ENCODE measurements around the gene LENG9. TPM values are rescaled to one million over a fixed set of nuclear protein-coding genes. Genes with fewer than 3 reads are reported as not detected.

Gene LENG9
- total and polyA plus RNA-seq, 3 donors from 2014 or later, result 1.9 to 5.8 (median 5.6) TPM

GRCh38 chr19:54429176-54429495 lies 34.4 kb downstream of the LENG9 start:
- intact Hi-C loops (cut with DNase I; ENCODE audit: low total_unique reads), result no loop called here

GRCh38 chr19:54428323-54429175 lies 35.0 kb downstream of the LENG9 start:
- H3K9me3 ChIP-seq, result no peaks in the 10 kb centered on the region
- intact Hi-C loops (cut with DNase I; ENCODE audit: low total_unique reads), result no loop called here
- H3K4me1 ChIP-seq, result peaks cover 19% of the 10 kb centered on the region
- H3K27me3 ChIP-seq, result no peaks in the 10 kb centered on the region
- TF ChIP-seq POLR2A (IDR thresholded peaks at IDR 0.05) (no peak), CTCF (IDR thresholded peaks at IDR 0.05) (no peak)
- no peaks in the 10 kb centered on the region for H3K36me3 ChIP-seq (ENCODE audit: low read depth, missing control alignments)
- 76 to 90% methylated on average over 6 to 11 of the region's 11 CpGs for WGBS, 2 donors
- no peak overlapping the region for H3K4me3 ChIP-seq
- no peak overlapping the region for H3K27ac ChIP-seq
- DNase-seq, result no peak

More at GRCh38 chr19:54429176-54429495, 34.4 kb downstream of the LENG9 start:
- DNase-seq, result no peak
- TF ChIP-seq CTCF (IDR thresholded peaks at IDR 0.05), result no peak
- no peak for TF ChIP-seq POLR2A (IDR thresholded peaks at IDR 0.05)
- H3K9me3 ChIP-seq, result no peaks in the 10 kb centered on the region
- H3K27me3 ChIP-seq, result no peaks in the 10 kb centered on the region
- H3K4me1 ChIP-seq, result peaks cover 19% of the 10 kb centered on the region
- H3K27ac ChIP-seq, result no peak overlapping the region
- no peaks in the 10 kb centered on the region for H3K36me3 ChIP-seq (ENCODE audit: low read depth, missing control alignments)
- H3K4me3 ChIP-seq, result no peak overlapping the region
- 62 to 65% methylated on average over 6 to 8 of the region's 8 CpGs for WGBS, 2 donors

- Histone ChIP-seq H3K4me1 (peaks cover 19% of the 10 kb centered on the region), H3K27ac (no peak overlapping the region), H3K36me3 (ENCODE audit: low read depth, missing control alignments) (no peaks in the 10 kb centered on the region), H3K4me3 (no peak overlapping the region), H3K27me3 (no peaks in the 10 kb centered on the region), H3K9me3 (no peaks in the 10 kb centered on the region)
- TF ChIP-seq POLR2A (IDR thresholded peaks at IDR 0.05), result no peak
- TF ChIP-seq CTCF (IDR thresholded peaks at IDR 0.05), result no peak
- WGBS, 2 donors, result 90 to 92% methylated on average over 11 of the region's 11 CpGs
- intact Hi-C loops (cut with DNase I; ENCODE audit: low total_unique reads), result no loop called here
- DNase-seq, result no peak
Observed at GRCh38 chr19:54427586-54427985, 36.0 kb downstream of the LENG9 start.

GRCh38 chr19:54426291-54426931 lies 37.2 kb downstream of the LENG9 start:
- Histone ChIP-seq H3K4me3 (no peak overlapping the region), H3K27me3 (no peaks in the 10 kb centered on the region), H3K4me1 (peaks cover 17% of the 10 kb centered on the region), H3K36me3 (ENCODE audit: low read depth, missing control alignments) (no peaks in the 10 kb centered on the region), H3K9me3 (no peaks in the 10 kb centered on the region), H3K27ac (no peak overlapping the region)
- no peak for DNase-seq
- intact Hi-C loops (cut with DNase I; ENCODE audit: low total_unique reads), result no loop called here
- 78 to 81% methylated on average over 16 to 17 of the region's 17 CpGs for WGBS, 2 donors
- TF ChIP-seq POLR2A (IDR thresholded peaks at IDR 0.05) (no peak), CTCF (IDR thresholded peaks at IDR 0.05) (no peak)

All from testis (tissue), 3 donors.